HG03565 (cell line): ENCODE data around the gene B4GALNT3.
"Not testable (repeated sequence)": the region's sequence is repeated elsewhere in the genome, so short reads cannot be mapped to it uniquely, and the experiment has no call there.

Experiments used
- ATAC-seq: cut with Tn5 transposase; IDR thresholded peaks from one replicate; pipeline ENCODE4 v1.9.1; 2021; ENCODE audit warnings: mild to moderate bottlenecking, moderate library complexity; ENCODE audit not compliant: unreplicated experiment

B4GALNT3 gene

DNA sequence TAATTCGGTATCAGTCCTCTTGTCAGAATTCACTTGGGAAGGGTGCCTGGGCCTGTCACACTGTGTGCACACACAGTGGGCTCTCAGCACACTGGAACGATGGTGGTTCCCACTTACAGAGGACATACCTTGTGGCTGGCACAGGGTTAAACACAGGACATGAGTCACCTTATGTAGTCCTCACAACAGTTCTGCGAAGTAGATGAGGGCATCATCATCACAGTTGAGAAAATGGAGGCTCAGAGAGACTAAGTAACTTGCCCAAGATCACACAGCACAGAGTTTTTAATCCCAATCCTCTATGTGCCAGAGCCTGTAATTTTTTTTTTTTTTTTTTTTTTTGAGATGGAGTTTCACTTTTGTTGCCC, 112.8 kb downstream of the B4GALNT3 start:
- ATAC-seq = no peak

- ATAC-seq = no peak
Observed at GRCh38 chr12:573232-573631, 113.5 kb downstream of the B4GALNT3 start.

DNA sequence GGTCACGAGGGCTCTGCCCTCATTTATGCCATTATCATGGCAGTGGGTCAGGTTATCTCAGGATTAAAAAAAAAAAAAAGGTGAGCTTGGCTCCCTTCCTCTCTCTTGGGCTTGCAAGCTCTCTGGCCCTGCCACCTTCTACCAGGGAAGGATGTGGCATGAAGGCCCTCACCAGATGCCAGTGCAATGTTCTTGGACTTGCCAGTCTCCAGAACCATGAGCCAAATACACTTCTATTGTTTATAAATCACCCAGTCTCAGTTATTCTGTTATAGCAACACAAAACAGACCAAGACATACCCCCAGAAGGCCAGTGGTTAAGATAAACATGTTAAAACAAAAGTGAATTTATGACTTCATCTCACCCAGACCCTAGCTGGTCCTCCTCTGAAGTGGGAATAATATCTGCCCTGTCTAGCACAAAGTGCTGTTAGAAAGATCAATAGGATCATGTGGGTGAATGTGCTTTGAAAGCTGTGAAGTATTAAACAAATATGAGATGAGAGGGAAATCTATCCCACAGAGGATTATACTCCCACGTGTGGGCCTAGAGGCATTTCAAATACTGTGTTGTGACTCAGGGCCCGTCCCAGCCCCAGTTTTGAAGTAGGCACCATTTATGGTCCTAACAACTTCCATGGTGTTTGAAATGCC, 114.9 kb downstream of the B4GALNT3 start:
- no peak for ATAC-seq

DNA sequence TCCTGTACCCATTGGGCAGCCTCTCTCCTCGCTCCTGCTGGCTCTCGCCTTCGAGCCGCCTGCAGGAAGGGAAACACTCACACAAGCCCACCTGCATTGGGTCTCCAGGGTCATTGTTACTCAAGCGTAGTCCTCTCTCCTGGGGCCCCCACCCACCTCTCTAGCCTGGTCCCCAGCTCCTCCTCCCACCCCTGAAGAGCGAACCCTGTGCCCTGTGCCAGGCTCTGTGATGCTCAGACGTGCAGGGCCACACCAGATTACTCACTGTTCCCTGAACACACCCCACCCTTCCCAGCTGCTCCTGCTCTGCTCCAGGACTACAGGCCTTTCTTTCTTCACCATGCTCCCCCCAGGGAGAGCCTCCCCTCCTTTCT, 115.4 kb downstream of the B4GALNT3 start:
- no peak for ATAC-seq

GRCh38 chr12:575948-576614, 116.3 kb downstream of the B4GALNT3 start:
- ATAC-seq = peak; percentile 48

DNA sequence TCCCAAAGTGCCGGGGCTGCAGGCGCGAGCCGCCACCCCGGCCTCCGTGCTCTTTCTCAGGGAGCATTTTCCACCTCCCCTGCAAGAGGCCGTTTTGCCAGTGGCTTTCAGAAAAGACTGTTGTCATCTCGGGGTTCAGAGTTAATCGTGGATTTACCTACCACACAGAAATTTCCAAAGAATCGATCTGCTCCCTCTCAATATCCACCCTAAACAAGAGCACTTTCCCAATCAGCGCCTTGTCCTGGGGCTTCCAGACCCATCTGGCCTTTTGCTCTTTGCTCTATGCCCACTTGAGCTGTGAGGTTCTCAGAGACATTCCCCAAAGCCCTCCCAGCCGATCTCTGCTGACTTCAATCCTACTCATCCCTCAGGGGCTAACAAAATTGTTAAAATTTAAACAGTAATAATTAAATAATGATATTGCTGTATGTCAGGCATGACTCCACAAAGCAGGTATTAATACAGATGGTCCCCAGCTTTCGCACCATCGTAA, 116.9 kb downstream of the B4GALNT3 start:
- ATAC-seq = no peak

DNA sequence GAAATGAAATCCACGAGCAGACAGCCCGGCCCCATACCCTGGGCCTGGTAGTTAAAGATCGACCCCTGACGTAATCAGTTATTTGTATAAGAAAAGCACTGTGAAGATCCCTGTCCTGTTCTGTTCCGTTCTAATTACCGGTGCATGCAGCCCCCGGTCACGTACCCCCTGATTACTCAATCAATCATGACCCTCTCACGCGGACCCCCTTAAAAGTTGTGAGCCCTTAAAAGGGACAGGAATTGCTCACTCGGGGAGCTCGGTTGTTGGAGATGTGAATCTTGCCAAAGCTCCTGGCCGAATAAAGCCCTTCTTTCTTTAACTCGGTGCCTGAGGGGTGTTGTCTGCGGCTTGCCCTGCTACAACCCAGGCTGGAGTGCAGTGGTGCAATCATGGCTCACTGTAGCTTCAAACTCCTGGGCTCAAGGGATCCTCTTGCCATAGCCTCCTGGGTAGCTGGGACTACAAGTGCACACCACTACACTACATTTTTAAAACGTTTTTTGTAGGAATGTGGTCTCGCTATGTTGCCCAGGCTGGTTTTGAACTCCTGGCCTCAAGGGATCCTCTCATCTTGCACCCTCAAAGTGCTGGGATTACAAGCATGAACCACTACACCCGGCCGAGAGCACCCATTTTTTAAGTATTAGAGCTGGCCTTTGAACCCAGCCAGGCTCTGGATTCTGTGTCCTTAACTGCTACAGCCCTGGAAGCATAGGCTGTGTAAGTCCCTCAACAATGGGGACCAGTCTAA, 118.4 kb downstream of the B4GALNT3 start:
- ATAC-seq = not testable (repeated sequence)

GRCh38 chr12:578748-579419, 119.1 kb downstream of the B4GALNT3 start:
- no peak for ATAC-seq

DNA sequence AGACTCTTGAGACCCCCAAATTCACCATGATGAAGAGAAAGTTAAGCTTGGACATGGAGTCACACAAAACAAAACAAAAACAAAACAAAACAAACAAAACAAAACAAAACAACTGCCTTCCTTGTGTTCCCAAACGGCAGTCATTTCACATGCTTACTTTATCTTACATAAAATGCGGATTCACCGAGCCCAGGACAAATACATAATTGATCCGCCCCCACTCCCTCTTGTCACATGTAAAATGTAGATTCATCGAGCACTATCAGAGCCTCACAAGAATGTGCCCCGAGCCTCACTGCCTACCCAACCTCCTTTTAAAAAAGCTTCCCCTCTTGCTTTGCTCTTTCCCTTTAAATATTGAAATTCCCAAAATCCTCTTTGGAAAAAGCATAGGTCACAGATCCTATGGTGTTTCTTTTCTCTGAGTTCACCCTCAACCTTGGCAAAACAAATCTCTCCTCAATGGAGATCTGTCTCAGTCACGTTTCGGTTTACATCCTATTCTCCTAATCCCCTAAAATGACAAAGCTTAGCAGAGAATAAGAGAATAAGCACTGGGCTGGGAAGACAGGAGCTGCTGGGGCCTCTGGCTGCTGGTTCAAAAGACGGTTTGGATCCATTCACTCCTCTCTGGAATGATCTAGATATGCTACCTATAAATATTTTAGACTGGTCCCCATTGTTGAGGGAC, 119.8 kb downstream of the B4GALNT3 start:
- ATAC-seq = no peak

- ATAC-seq = no peak
Observed at GRCh38 chr12:580813-581212, 121.1 kb downstream of the B4GALNT3 start.

DNA sequence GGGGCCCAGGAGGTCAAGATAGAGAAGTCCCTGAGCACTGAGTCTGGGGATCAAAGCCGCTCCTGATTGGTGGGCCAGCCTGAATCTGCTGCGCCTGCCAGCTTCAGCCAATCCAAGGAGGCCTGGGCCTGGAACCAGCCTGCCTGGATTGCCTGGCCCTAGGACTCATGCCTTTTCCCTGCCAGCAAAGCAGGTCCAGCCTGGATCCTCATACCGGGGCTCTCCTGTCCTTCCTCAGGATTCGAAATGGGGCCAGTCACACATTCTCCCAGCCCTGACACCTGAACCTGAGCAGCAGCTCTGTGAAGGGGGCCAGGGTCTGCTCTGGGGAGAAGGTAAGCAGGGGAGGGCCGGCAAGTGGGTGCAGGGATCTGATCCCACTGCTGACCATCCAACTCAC, 121.6 kb downstream of the B4GALNT3 start:
- no peak for ATAC-seq

DNA sequence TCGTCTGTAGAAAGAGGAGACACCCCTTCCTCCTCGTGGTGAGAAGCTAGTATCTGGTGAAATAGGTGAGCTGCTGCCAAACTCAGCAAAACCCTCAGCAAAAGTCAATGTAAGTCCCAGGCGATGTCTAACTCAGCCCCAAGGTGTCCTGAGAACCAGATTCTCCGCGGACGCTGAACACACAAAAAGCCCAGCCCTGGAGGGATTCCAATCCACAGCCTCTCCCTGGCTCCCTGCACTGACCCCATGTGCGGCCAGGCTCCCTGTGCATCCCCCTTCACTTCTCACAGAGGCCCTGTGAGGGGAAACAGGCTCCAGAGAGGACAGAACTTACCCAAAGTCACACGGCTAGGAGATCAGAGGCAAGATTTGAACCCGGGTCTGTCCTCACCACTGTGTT, 122.0 kb downstream of the B4GALNT3 start:
- ATAC-seq = no peak

DNA sequence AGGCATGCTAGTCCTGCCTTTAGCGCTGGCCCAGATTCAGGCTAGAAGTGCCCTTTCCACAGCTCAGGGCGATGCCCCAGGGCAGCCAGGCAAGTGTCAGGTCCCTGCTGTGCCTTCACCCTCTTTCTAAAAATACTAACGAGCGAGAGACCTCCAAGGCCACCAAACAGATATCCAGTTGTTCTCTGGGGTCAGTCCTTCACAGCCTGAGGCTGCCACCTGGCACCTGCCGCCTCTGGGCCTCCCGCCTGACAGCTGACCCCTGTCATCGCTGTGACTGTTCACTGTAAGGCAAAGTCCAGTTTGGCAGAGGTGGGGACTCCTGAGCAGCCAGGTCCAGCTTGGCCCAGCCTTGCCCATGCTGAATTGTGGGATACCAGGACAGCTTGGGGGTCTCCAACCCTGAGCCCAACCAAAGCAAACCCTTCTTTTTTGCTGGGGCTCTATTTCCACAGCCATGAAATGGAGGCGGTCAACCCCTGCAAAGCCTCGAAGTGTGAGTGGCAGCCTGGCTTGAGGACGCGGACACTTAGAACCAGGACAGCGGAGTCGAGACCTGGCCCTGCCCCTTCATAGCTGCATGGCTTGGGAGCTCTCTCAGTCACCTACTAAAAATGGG, 123.6 kb downstream of the B4GALNT3 start:
- ATAC-seq = no peak

- ATAC-seq = no peak
Observed at GRCh38 chr12:585062-586061, 125.6 kb downstream of the B4GALNT3 start.

DNA sequence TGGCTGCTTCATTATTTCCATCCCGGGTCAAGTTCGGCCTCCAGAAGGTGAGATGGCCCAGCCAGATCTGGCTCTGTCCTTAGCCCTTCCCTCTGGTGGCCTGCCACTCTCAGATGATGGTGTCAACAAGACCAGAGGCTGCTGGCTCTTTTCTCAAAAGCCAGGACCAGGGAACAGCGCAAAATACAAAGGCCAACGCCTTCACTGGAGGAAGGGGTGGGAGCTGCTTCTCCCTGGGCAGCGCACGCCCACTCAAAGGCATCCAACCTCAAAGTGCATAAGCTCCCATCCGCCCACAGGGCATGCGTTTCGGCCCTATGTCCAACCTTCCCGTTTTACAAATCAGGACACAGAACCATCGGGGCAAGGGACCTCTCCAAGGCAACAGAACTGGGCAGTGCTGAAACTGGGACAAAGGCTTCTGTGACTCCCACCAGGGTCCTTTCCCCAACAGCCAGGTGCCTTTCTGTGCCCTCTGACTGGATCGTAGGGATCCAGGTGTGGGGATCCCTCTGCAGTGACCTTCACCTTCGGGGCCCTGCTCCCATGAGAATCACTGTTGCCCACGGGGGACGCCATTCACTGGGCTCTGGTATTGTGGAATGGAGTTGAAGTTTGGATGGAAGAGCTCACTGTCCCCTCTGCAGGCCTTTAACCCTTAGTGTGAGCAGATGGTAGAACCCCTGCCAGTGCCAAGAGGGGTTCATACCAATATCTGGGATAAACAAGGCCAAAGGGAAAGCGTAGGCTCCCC, 126.8 kb downstream of the B4GALNT3 start:
- no peak for ATAC-seq

- no peak for ATAC-seq
Observed at GRCh38 chr12:587132-588023, 127.6 kb downstream of the B4GALNT3 start.

DNA sequence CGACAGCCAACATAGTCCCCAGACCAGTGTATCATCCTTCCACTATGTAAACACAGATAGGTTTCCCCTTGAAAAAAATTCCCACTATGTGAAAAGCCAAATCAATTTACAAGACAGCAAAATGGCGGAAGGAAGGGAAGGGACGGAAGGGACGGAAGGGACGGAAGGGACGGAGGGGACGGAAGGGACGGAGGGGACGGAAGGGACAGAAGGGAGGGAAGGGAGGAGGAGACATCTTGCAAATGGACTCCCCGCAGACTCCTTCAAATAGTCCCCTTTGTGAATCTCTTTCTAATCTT, 128.2 kb downstream of the B4GALNT3 start:
- ATAC-seq = no peak

GRCh38 chr12:588646-589045, 128.9 kb downstream of the B4GALNT3 start:
- no peak for ATAC-seq
